GM23338 (cell line): ENCODE data around the gene CELSR1. TPM values are rescaled to one million over a fixed set of nuclear protein-coding genes. Genes with fewer than 3 reads are reported as not detected.

ENCODE experiments used
- ATAC-seq: fragments of 200-7000 bp; cut with Tn5 transposase; 3 replicates; pipeline ENCODE4 v1.9.1; 2020
- DNase-seq: peaks from one replicate; pipeline ENCODE4 v3.0.0-alpha.2; 2015; ENCODE audit warnings: low spot score
- H2AFZ ChIP-seq: fragments of 200-600 bp; sonication (generic); 2 replicates; pipeline ENCODE4 v1.8.0; 2016; ENCODE audit warnings: antibody characterized with exemption, mild to moderate bottlenecking, moderate library complexity
- H3F3A ChIP-seq: fragments of 200-600 bp; sonication (generic); replicated peaks from 2 replicates; pipeline ENCODE4 v1.8.0; 2017; ENCODE audit warnings: antibody characterized with exemption, mixed run types, low read depth
- H3K27ac ChIP-seq: fragments of 200-600 bp; sonication (generic); 2 replicates; pipeline ENCODE4 v1.6.1; 2016; ENCODE audit warnings: low read depth
- H3K27me3 ChIP-seq: fragments of 200-600 bp; sonication (generic); 2 replicates; pipeline ENCODE4 v1.8.0; 2016; ENCODE audit warnings: mild to moderate bottlenecking, mixed run types, moderate library complexity; ENCODE audit not compliant: insufficient read depth
- H3K36me3 ChIP-seq: fragments of 200-600 bp; sonication (generic); 2 replicates; pipeline ENCODE4 v1.8.0; 2016; ENCODE audit warnings: mild to moderate bottlenecking; ENCODE audit not compliant: insufficient read depth
- H3K4me1 ChIP-seq: fragments of 200-600 bp; sonication (generic); 2 replicates; pipeline ENCODE4 v1.8.0; 2016; ENCODE audit warnings: mild to moderate bottlenecking, moderate library complexity; ENCODE audit not compliant: insufficient read depth
- H3K4me2 ChIP-seq: fragments of 200-600 bp; sonication (generic); 2 replicates; pipeline ENCODE4 v1.7.1; 2017; ENCODE audit warnings: mixed run types
- H3K4me3 ChIP-seq: fragments of 200-600 bp; sonication (generic); 2 replicates; pipeline ENCODE4 v1.6.1; 2016; ENCODE audit warnings: mixed run types
- H3K79me2 ChIP-seq: fragments of 200-600 bp; sonication (generic); replicated peaks from 2 replicates; pipeline ENCODE4 v1.8.0; 2017; ENCODE audit warnings: mild to moderate bottlenecking; ENCODE audit not compliant: insufficient read depth
- H3K9me2 ChIP-seq: fragments of 200-600 bp; sonication (generic); 2 replicates; pipeline ENCODE4 v1.8.0; 2017; ENCODE audit not compliant: insufficient read depth
- H4K20me1 ChIP-seq: fragments of 200-600 bp; sonication (generic); replicated peaks from 2 replicates; pipeline ENCODE4 v1.8.0; 2017; ENCODE audit warnings: mild to moderate bottlenecking; ENCODE audit not compliant: insufficient read depth
- H3K27ac Mint-ChIP-seq: 2 replicates; pipeline ENCODE4 v1.8.0; 2020; ENCODE audit warnings: inconsistent platforms, mild to moderate bottlenecking, moderate library complexity, mixed read lengths
- H3K27me3 Mint-ChIP-seq: 3 replicates; pipeline ENCODE4 v1.8.0; 2022; ENCODE audit warnings: low read depth, mild to moderate bottlenecking, moderate library complexity, mixed read lengths, inconsistent platforms; ENCODE audit not compliant: insufficient read depth, poor library complexity
- H3K36me3 Mint-ChIP-seq: 3 replicates; pipeline ENCODE4 v1.8.0; 2021; ENCODE audit warnings: low read depth, mild to moderate bottlenecking, inconsistent platforms, moderate library complexity, mixed read lengths
- H3K4me1 Mint-ChIP-seq: 3 replicates; pipeline ENCODE4 v1.8.0; 2020; ENCODE audit warnings: mild to moderate bottlenecking, inconsistent platforms, mixed read lengths
- H3K4me3 Mint-ChIP-seq: 3 replicates; pipeline ENCODE4 v1.8.0; 2021; ENCODE audit warnings: moderate library complexity, mild to moderate bottlenecking, inconsistent platforms, mixed read lengths
- H3K9me3 Mint-ChIP-seq: 3 replicates; pipeline ENCODE4 v1.8.0; 2020; ENCODE audit warnings: moderate library complexity, mild to moderate bottlenecking, inconsistent platforms, mixed read lengths
- CREB1 ChIP-seq: fragments of 250-450 bp; sonication (Bioruptor Pico); IDR thresholded peaks from 2 replicates; pipeline ENCODE4 v1.5.0; 2020; ENCODE audit warnings: low read depth, mild to moderate bottlenecking, moderate library complexity
- EZH2 ChIP-seq: fragments of 200-600 bp; sonication (generic); IDR thresholded peaks from one replicate; pipeline ENCODE4 v1.8.0; 2017; ENCODE audit warnings: antibody characterized with exemption, mild to moderate bottlenecking, low read depth; ENCODE audit not compliant: unreplicated experiment
- EZH2phosphoT487 ChIP-seq: fragments of 200-600 bp; sonication (generic); IDR thresholded peaks from one replicate; pipeline ENCODE4 v1.8.1; 2018; ENCODE audit warnings: antibody characterized with exemption; ENCODE audit not compliant: unreplicated experiment
- JUNB ChIP-seq: IDR thresholded peaks from one replicate; pipeline ENCODE4 v1.6.1; 2016; ENCODE audit warnings: antibody characterized with exemption; ENCODE audit not compliant: unreplicated experiment
- NANOG ChIP-seq: IDR thresholded peaks from 2 replicates; pipeline ENCODE4 v1.6.1; 2016; ENCODE audit warnings: antibody characterized with exemption, borderline replicate concordance
- POLR2AphosphoS5 ChIP-seq: IDR thresholded peaks from 2 replicates; pipeline ENCODE4 v1.6.1; 2016; ENCODE audit warnings: antibody characterized with exemption, low read depth
- STAT1 ChIP-seq: IDR thresholded peaks from one replicate; pipeline ENCODE4 v1.6.1; 2016; ENCODE audit warnings: antibody characterized with exemption; ENCODE audit not compliant: unreplicated experiment
- ZNF114 ChIP-seq: fragments of 250-450 bp; sonication (Bioruptor Pico); IDR thresholded peaks from 2 replicates; pipeline ENCODE4 v1.5.0; 2020; ENCODE audit warnings: mild to moderate bottlenecking, moderate library complexity
- ZNF331 ChIP-seq: fragments of 250-450 bp; sonication (Bioruptor Pico); IDR thresholded peaks from 2 replicates; pipeline ENCODE4 v1.5.0; 2020; ENCODE audit warnings: low read depth, mild to moderate bottlenecking, moderate library complexity
- polyA plus RNA-seq: library from polyadenylated mRNA; unstranded; fragments of >200 nt; fragmentation: Nextera tagmentation; extraction: Ambion mirVana; gene quantifications from 2 replicates; pipeline ENCODE4 v1.2.1, GENCODE V29; 2016
- total RNA-seq: library from RNA; depleted of rRNA; stranded (reverse); fragments of >200 nt; shearing (Covaris generic); gene quantifications from 2 replicates; pipeline ENCODE4 v1.2.3, GENCODE V29; 2014
- TF ChIP-seq, protein P1 (sequence below), 2 experiments: fragments of 200-600 bp in 1 of 2; sonication (generic) in 1 of 2; conservative IDR thresholded peaks; 2 replicates each; pipeline versions ENCODE4 v1.5.1 to v1.6.1; 2016 to 2017; ENCODE audit warnings: antibody characterized with exemption in 2 of 2, low read depth in 2 of 2, mild to moderate bottlenecking in 2 of 2, moderate library complexity in 1 of 2
- TF ChIP-seq, protein P2 (sequence below): IDR thresholded peaks from 2 replicates; pipeline ENCODE4 v1.6.1; 2016; ENCODE audit warnings: antibody characterized with exemption
- TF ChIP-seq, protein P3 (sequence below): IDR thresholded peaks from one replicate; pipeline ENCODE4 v1.6.1; 2018; ENCODE audit warnings: antibody characterized with exemption; ENCODE audit not compliant: unreplicated experiment
- TF ChIP-seq, protein P4 (sequence below): fragments of 250-450 bp; sonication (Bioruptor Pico); IDR thresholded peaks from 2 replicates; pipeline ENCODE4 v1.5.0; 2020; ENCODE audit warnings: mild to moderate bottlenecking, moderate library complexity

The CELSR1 gene
- total and polyA plus RNA-seq, 2 experiments from 2014 or later: 4.8 to 20.4 TPM

DNA sequence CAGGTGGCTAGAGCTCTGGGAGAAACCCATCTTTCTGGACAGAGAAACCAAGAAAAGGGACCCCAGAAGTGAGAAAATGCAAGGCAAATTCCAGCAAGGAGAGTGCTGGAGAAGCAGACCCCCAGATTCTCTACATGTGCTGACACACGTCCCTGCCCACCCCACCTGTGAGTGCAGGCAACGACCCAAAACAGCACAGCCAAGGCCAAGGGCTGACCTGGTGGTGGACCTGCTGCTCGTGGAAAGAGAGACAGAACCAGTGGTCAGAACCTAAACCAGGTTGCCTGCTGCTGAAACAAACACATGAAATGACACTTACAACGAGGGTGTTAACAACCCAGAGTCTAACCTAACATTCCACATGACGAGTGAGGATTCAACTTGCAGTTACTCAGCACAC lies 177.3 kb downstream of the CELSR1 start:
- no peaks in the 10 kb centered on the region for H3K36me3 ChIP-seq
- peaks cover 5% of the 10 kb centered on the region; the same call in 1 of the 2 replicates for H4K20me1 ChIP-seq
- Mint-ChIP-seq H3K4me1 (no peaks in the 10 kb centered on the region; the same call in 1 of the 3 replicates), H3K9me3 (peaks cover 2% of the 10 kb centered on the region; the same call in 1 of the 3 replicates), H3K27me3 (peaks cover 6% of the 10 kb centered on the region), H3K36me3 (peaks cover 30% of the 10 kb centered on the region), H3K27ac (no peak overlapping the region), H3K4me3 (no peak overlapping the region)
- 0 out of 2 replicates have a peak overlapping the region, but pooled peaks have one; percentile 19 for H3K27ac ChIP-seq
- DNase-seq (no peak), ATAC-seq (no peak)
- H2AFZ ChIP-seq: no peak overlapping the region
- no peak overlapping the region for H3K4me2 ChIP-seq
- peaks cover 2% of the 10 kb centered on the region; the same call in 1 of the 2 replicates for H3F3A ChIP-seq
- no peaks in the 10 kb centered on the region for H3K4me1 ChIP-seq
- TF ChIP-seq NANOG (no peak), STAT1 (no peak), EZH2phosphoT487 (no peak), ZNF331 (CRISPR knock-in tag) (no peak), JUNB (no peak), POLR2AphosphoS5 (no peak), EZH2 (no peak), CREB1 (CRISPR knock-in tag) (no peak), ZNF114 (CRISPR knock-in tag) (no peak)
- TF ChIP-seq, protein P1, sequence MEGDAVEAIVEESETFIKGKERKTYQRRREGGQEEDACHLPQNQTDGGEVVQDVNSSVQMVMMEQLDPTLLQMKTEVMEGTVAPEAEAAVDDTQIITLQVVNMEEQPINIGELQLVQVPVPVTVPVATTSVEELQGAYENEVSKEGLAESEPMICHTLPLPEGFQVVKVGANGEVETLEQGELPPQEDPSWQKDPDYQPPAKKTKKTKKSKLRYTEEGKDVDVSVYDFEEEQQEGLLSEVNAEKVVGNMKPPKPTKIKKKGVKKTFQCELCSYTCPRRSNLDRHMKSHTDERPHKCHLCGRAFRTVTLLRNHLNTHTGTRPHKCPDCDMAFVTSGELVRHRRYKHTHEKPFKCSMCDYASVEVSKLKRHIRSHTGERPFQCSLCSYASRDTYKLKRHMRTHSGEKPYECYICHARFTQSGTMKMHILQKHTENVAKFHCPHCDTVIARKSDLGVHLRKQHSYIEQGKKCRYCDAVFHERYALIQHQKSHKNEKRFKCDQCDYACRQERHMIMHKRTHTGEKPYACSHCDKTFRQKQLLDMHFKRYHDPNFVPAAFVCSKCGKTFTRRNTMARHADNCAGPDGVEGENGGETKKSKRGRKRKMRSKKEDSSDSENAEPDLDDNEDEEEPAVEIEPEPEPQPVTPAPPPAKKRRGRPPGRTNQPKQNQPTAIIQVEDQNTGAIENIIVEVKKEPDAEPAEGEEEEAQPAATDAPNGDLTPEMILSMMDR (conservative IDR thresholded peaks at IDR 0.05; ENCODE audit: low read depth in 2 of 2): no peak
- TF ChIP-seq, protein P2, sequence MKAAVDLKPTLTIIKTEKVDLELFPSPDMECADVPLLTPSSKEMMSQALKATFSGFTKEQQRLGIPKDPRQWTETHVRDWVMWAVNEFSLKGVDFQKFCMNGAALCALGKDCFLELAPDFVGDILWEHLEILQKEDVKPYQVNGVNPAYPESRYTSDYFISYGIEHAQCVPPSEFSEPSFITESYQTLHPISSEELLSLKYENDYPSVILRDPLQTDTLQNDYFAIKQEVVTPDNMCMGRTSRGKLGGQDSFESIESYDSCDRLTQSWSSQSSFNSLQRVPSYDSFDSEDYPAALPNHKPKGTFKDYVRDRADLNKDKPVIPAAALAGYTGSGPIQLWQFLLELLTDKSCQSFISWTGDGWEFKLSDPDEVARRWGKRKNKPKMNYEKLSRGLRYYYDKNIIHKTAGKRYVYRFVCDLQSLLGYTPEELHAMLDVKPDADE: no peak
- TF ChIP-seq, protein P3, sequence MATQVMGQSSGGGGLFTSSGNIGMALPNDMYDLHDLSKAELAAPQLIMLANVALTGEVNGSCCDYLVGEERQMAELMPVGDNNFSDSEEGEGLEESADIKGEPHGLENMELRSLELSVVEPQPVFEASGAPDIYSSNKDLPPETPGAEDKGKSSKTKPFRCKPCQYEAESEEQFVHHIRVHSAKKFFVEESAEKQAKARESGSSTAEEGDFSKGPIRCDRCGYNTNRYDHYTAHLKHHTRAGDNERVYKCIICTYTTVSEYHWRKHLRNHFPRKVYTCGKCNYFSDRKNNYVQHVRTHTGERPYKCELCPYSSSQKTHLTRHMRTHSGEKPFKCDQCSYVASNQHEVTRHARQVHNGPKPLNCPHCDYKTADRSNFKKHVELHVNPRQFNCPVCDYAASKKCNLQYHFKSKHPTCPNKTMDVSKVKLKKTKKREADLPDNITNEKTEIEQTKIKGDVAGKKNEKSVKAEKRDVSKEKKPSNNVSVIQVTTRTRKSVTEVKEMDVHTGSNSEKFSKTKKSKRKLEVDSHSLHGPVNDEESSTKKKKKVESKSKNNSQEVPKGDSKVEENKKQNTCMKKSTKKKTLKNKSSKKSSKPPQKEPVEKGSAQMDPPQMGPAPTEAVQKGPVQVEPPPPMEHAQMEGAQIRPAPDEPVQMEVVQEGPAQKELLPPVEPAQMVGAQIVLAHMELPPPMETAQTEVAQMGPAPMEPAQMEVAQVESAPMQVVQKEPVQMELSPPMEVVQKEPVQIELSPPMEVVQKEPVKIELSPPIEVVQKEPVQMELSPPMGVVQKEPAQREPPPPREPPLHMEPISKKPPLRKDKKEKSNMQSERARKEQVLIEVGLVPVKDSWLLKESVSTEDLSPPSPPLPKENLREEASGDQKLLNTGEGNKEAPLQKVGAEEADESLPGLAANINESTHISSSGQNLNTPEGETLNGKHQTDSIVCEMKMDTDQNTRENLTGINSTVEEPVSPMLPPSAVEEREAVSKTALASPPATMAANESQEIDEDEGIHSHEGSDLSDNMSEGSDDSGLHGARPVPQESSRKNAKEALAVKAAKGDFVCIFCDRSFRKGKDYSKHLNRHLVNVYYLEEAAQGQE: no peak
- TF ChIP-seq, protein P4, sequence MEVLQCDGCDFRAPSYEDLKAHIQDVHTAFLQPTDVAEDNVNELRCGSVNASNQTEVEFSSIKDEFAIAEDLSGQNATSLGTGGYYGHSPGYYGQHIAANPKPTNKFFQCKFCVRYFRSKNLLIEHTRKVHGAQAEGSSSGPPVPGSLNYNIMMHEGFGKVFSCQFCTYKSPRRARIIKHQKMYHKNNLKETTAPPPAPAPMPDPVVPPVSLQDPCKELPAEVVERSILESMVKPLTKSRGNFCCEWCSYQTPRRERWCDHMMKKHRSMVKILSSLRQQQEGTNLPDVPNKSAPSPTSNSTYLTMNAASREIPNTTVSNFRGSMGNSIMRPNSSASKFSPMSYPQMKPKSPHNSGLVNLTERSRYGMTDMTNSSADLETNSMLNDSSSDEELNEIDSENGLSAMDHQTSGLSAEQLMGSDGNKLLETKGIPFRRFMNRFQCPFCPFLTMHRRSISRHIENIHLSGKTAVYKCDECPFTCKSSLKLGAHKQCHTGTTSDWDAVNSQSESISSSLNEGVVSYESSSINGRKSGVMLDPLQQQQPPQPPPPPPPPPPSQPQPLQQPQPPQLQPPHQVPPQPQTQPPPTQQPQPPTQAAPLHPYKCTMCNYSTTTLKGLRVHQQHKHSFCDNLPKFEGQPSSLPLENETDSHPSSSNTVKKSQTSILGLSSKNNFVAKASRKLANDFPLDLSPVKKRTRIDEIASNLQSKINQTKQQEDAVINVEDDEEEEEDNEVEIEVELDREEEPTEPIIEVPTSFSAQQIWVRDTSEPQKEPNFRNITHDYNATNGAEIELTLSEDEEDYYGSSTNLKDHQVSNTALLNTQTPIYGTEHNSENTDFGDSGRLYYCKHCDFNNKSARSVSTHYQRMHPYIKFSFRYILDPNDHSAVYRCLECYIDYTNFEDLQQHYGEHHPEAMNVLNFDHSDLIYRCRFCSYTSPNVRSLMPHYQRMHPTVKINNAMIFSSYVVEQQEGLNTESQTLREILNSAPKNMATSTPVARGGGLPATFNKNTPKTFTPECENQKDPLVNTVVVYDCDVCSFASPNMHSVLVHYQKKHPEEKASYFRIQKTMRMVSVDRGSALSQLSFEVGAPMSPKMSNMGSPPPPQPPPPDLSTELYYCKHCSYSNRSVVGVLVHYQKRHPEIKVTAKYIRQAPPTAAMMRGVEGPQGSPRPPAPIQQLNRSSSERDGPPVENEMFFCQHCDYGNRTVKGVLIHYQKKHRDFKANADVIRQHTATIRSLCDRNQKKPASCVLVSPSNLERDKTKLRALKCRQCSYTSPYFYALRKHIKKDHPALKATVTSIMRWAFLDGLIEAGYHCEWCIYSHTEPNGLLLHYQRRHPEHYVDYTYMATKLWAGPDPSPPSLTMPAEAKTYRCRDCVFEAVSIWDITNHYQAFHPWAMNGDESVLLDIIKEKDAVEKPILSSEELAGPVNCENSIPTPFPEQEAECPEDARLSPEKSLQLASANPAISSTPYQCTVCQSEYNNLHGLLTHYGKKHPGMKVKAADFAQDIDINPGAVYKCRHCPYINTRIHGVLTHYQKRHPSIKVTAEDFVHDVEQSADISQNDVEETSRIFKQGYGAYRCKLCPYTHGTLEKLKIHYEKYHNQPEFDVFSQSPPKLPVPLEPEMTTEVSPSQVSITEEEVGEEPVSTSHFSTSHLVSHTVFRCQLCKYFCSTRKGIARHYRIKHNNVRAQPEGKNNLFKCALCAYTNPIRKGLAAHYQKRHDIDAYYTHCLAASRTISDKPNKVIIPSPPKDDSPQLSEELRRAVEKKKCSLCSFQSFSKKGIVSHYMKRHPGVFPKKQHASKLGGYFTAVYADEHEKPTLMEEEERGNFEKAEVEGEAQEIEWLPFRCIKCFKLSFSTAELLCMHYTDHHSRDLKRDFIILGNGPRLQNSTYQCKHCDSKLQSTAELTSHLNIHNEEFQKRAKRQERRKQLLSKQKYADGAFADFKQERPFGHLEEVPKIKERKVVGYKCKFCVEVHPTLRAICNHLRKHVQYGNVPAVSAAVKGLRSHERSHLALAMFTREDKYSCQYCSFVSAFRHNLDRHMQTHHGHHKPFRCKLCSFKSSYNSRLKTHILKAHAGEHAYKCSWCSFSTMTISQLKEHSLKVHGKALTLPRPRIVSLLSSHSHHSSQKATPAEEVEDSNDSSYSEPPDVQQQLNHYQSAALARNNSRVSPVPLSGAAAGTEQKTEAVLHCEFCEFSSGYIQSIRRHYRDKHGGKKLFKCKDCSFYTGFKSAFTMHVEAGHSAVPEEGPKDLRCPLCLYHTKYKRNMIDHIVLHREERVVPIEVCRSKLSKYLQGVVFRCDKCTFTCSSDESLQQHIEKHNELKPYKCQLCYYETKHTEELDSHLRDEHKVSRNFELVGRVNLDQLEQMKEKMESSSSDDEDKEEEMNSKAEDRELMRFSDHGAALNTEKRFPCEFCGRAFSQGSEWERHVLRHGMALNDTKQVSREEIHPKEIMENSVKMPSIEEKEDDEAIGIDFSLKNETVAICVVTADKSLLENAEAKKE (CRISPR knock-in tag): no peak
- H3K27me3 ChIP-seq: no peaks in the 10 kb centered on the region
- no peaks in the 10 kb centered on the region for H3K9me2 ChIP-seq
- no peak overlapping the region for H3K4me3 ChIP-seq
- H3K79me2 ChIP-seq: no peaks in the 10 kb centered on the region
